ENCODE measurements around the gene STK32B. TPM values are rescaled to one million over a fixed set of nuclear protein-coding genes. Genes with fewer than 3 reads are reported as not detected.

The STK32B gene
- total and polyA plus RNA-seq, 9 of the 15 experiments (the other 6 are each of a cell fraction or from before 2014, with no cell fraction given) = 0.03 to 0.20 (median 0.07) TPM; not detected in 2

DNA sequence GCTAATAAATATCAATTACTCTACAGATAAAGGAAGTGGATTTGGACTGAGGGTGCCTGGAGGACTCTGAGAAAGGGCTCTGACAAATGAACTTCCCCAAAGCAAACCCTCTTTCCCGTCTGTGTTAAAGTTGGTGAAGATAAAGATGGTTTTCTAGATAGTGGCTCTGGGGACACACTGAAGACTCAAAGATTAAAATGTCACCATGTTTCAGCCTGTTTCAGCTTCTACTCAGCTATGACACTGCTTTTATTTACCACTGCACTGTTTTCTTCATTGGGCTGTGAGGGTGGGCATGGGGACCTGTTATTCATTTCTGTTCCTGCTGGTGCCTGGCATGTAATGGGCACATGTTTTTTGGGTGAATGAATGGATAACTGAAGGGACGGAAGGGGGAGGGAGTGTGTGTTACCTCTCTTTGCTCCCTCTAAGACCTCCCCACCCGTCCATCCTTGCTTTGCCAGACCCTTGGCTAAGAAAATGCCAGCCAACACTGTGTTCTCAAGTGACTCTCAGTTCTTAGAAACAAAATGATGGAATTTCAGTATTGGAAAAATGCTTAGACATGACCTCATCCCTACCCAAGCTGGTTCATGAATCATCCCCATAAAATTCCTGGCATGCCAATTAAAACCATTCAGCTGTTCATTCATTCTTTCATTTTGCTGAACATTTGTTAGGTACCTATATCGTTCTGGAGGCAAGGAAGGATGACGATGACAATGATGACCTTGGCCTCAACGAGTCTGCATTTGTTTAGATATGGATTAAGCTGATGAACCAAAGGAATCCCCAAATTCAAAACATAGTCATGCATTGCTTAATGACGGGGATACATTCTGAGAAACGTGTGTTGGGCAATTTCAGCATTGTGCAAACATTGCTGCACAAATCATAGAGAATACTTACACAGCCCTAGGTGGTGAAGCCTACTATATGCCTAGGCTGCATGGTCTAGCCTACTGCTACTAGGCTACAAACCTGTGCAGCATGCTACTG, 13.4 kb upstream of the STK32B start (continued):
- TF ChIP-seq, protein P1, sequence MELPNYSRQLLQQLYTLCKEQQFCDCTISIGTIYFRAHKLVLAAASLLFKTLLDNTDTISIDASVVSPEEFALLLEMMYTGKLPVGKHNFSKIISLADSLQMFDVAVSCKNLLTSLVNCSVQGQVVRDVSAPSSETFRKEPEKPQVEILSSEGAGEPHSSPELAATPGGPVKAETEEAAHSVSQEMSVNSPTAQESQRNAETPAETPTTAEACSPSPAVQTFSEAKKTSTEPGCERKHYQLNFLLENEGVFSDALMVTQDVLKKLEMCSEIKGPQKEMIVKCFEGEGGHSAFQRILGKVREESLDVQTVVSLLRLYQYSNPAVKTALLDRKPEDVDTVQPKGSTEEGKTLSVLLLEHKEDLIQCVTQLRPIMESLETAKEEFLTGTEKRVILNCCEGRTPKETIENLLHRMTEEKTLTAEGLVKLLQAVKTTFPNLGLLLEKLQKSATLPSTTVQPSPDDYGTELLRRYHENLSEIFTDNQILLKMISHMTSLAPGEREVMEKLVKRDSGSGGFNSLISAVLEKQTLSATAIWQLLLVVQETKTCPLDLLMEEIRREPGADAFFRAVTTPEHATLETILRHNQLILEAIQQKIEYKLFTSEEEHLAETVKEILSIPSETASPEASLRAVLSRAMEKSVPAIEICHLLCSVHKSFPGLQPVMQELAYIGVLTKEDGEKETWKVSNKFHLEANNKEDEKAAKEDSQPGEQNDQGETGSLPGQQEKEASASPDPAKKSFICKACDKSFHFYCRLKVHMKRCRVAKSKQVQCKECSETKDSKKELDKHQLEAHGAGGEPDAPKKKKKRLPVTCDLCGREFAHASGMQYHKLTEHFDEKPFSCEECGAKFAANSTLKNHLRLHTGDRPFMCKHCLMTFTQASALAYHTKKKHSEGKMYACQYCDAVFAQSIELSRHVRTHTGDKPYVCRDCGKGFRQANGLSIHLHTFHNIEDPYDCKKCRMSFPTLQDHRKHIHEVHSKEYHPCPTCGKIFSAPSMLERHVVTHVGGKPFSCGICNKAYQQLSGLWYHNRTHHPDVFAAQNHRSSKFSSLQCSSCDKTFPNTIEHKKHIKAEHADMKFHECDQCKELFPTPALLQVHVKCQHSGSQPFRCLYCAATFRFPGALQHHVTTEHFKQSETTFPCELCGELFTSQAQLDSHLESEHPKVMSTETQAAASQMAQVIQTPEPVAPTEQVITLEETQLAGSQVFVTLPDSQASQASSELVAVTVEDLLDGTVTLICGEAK (IDR thresholded peaks at IDR 0.05) = no peak
- TF ChIP-seq, protein P1 (CRISPR knock-in tag; IDR thresholded peaks at IDR 0.05) = no peak
- TF ChIP-seq SIRT6 (IDR thresholded peaks at IDR 0.05; ENCODE audit: low read depth, low read length) (no peak), ZNF561 (CRISPR knock-in tag; conservative IDR thresholded peaks at IDR 0.05) (no peak), ZFX (CRISPR knock-in tag; IDR thresholded peaks at IDR 0.05) (no peak), JUND (IDR thresholded peaks at IDR 0.05; ENCODE audit: borderline replicate concordance, low read depth, low read length) (peak; percentile 59; the same call in 1 of the 2 replicates), JUND (tag; IDR thresholded peaks at IDR 0.05; ENCODE audit: borderline replicate concordance, low read depth, low read length) (peak; percentile 47), ZNF232 (CRISPR knock-in tag; IDR thresholded peaks at IDR 0.05) (no peak), MAFK (IDR thresholded peaks at IDR 0.05; ENCODE audit: low read length) (peak; percentile 36; the same call in 1 of the 2 replicates), ZNF184 (CRISPR knock-in tag; IDR thresholded peaks at IDR 0.05) (no peak), CREBBP (IDR thresholded peaks at IDR 0.05; ENCODE audit: low read depth, low read length) (no peak), TEAD2 (tag; IDR thresholded peaks at IDR 0.05) (no peak)
- TF ChIP-seq, protein P2, sequence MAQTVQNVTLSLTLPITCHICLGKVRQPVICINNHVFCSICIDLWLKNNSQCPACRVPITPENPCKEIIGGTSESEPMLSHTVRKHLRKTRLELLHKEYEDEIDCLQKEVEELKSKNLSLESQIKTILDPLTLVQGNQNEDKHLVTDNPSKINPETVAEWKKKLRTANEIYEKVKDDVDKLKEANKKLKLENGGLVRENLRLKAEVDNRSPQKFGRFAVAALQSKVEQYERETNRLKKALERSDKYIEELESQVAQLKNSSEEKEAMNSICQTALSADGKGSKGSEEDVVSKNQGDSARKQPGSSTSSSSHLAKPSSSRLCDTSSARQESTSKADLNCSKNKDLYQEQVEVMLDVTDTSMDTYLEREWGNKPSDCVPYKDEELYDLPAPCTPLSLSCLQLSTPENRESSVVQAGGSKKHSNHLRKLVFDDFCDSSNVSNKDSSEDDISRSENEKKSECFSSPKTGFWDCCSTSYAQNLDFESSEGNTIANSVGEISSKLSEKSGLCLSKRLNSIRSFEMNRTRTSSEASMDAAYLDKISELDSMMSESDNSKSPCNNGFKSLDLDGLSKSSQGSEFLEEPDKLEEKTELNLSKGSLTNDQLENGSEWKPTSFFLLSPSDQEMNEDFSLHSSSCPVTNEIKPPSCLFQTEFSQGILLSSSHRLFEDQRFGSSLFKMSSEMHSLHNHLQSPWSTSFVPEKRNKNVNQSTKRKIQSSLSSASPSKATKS (CRISPR knock-in tag; IDR thresholded peaks at IDR 0.05) = no peak
- TF ChIP-seq, protein P3, sequence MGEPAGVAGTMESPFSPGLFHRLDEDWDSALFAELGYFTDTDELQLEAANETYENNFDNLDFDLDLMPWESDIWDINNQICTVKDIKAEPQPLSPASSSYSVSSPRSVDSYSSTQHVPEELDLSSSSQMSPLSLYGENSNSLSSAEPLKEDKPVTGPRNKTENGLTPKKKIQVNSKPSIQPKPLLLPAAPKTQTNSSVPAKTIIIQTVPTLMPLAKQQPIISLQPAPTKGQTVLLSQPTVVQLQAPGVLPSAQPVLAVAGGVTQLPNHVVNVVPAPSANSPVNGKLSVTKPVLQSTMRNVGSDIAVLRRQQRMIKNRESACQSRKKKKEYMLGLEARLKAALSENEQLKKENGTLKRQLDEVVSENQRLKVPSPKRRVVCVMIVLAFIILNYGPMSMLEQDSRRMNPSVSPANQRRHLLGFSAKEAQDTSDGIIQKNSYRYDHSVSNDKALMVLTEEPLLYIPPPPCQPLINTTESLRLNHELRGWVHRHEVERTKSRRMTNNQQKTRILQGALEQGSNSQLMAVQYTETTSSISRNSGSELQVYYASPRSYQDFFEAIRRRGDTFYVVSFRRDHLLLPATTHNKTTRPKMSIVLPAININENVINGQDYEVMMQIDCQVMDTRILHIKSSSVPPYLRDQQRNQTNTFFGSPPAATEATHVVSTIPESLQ (CRISPR knock-in tag; IDR thresholded peaks at IDR 0.05) = no peak
